Breast epithelium (tissue), 3 donors: ENCODE data around the gene RECQL5.

Experiments
- POLR2A ChIP-seq: fragments of 450-650 bp; IDR thresholded peaks from one replicate; pipeline ENCODE4 v1.6.1; 2016; ENCODE audit warnings: antibody characterized with exemption, mild to moderate bottlenecking, moderate library complexity
- POLR2AphosphoS5 ChIP-seq, 3 donors: sonication (generic); formaldehyde crosslinking; IDR thresholded peaks; one replicate each; pipeline ENCODE4 v1.6.1; 2017; ENCODE audit warnings: antibody characterized with exemption in 3 of 3
- TF ChIP-seq, protein P1 (sequence below), 3 donors: fragments of 450-650 bp; IDR thresholded peaks; one replicate each; pipeline ENCODE4 v1.5.1; 2016 to 2017; ENCODE audit warnings: antibody characterized with exemption in 3 of 3, mild to moderate bottlenecking in 3 of 3, moderate library complexity in 3 of 3

DNA sequence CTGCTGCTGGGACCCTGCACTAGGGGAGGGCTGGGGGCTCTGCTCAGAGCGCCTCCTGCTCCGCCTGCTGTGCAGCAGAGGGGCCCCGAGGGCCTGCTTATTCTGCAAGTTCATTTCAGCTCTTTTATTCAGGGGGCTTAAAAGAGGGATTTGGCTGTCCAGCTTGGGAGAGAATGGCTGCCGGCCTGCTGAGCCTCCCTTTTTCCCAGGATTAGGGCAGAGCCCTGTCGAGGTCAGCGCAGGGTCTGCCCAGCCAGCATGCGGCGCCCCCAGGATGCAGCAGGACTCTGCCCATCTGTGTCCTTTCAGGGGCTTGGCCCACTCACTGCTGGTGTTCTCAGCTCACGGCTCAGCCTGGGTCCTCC, 32.6 kb downstream of the RECQL5 start:
- TF ChIP-seq, protein P1, sequence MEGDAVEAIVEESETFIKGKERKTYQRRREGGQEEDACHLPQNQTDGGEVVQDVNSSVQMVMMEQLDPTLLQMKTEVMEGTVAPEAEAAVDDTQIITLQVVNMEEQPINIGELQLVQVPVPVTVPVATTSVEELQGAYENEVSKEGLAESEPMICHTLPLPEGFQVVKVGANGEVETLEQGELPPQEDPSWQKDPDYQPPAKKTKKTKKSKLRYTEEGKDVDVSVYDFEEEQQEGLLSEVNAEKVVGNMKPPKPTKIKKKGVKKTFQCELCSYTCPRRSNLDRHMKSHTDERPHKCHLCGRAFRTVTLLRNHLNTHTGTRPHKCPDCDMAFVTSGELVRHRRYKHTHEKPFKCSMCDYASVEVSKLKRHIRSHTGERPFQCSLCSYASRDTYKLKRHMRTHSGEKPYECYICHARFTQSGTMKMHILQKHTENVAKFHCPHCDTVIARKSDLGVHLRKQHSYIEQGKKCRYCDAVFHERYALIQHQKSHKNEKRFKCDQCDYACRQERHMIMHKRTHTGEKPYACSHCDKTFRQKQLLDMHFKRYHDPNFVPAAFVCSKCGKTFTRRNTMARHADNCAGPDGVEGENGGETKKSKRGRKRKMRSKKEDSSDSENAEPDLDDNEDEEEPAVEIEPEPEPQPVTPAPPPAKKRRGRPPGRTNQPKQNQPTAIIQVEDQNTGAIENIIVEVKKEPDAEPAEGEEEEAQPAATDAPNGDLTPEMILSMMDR (IDR thresholded peaks at IDR 0.05): no peak
- TF ChIP-seq POLR2A: no peak
- no peak for TF ChIP-seq POLR2AphosphoS5 (IDR thresholded peaks at IDR 0.05)
